Retinal pigment epithelial cell (primary cell): ENCODE data around the gene IL1RL2.

Source experiments
- DNase-seq: peaks from one replicate; pipeline ENCODE4 v3.0.0-alpha.2; 2010; ENCODE audit warnings: low read depth
- H3K4me3 ChIP-seq: 2 replicates; pipeline ENCODE4 v1.5.1; 2011; ENCODE audit warnings: mild to moderate bottlenecking, low read length, control low read depth, moderate library complexity
- TF ChIP-seq, protein P1 (sequence below): conservative IDR thresholded peaks from 2 replicates; pipeline ENCODE4 v1.5.1; 2011; ENCODE audit warnings: low read depth, low read length, control low read depth, inconsistent platforms

Gene IL1RL2

DNA sequence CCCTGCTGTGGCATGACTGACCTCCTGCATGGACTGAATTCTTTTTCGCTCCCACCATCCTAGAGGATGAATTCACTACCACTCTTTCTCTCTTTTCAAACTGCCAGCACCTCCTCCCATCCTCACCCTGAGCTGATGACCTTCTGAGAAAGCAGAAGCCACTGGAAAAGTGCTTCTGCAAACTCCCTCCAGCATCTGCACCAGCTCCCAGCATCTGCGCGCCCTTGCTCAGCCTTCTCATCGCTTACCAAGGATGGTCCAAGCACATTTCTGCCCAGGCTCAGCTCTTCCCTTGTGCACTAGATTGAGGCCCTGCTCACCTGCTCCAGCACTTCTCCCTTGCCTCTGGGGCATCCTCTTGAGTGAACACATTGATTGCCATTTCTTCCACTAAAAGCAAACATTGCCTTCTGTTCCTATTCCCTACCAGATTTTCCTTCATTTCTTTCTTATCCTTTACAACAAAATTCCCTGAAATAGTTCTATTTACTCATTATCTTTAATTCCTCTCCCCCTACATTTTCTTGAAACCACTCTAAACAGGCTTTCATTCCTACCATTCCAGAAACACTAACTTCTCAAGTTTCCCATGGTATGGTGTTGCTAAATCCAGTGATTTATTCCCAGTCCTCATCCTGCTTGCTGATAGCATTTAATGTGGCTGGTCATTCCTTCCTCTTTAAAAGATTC is 81.8 kb downstream of the IL1RL2 start:
- no peak for DNase-seq
- TF ChIP-seq, protein P1, sequence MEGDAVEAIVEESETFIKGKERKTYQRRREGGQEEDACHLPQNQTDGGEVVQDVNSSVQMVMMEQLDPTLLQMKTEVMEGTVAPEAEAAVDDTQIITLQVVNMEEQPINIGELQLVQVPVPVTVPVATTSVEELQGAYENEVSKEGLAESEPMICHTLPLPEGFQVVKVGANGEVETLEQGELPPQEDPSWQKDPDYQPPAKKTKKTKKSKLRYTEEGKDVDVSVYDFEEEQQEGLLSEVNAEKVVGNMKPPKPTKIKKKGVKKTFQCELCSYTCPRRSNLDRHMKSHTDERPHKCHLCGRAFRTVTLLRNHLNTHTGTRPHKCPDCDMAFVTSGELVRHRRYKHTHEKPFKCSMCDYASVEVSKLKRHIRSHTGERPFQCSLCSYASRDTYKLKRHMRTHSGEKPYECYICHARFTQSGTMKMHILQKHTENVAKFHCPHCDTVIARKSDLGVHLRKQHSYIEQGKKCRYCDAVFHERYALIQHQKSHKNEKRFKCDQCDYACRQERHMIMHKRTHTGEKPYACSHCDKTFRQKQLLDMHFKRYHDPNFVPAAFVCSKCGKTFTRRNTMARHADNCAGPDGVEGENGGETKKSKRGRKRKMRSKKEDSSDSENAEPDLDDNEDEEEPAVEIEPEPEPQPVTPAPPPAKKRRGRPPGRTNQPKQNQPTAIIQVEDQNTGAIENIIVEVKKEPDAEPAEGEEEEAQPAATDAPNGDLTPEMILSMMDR: no peak
- H3K4me3 ChIP-seq: no peak overlapping the region

DNA sequence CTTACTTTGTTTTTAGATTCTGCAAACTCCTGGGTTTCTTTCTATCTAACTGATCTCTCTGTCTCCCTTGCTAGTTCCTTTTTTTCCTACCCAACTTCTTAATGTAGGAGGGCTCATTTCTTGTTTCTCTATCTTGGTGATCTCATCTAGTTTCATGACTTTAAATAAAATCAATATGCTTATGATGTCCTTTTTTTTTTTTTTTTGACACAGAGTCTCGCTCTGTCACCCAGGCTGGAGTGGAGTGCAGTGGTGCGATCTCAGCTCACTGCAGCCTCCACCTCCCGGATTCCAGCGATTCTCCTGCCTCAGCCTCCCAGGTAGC is 82.3 kb downstream of the IL1RL2 start:
- TF ChIP-seq, protein P1: no peak
- DNase-seq: no peak
- H3K4me3 ChIP-seq: no peak overlapping the region

DNA sequence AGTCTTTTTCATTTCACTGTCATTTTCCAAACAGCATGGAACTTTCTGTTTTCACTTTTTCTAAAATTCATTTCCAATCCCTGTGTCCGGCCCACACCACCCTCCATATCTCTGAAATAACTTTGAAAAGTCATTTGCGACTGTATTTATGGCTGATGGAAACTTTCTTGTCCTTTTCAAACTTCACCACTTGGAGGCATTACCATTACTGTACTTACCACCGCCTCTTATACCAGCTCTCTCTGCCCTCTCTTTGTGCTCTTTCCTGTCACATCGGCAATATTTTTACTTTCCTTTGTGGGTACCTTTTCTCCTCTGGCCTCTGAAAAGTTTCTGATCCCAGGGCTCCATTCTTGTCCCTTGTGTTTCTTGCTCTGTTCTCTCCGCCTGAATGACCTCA is 85.0 kb downstream of the IL1RL2 start:
- TF ChIP-seq, protein P1: no peak
- H3K4me3 ChIP-seq: no peak overlapping the region
- DNase-seq: no peak

DNA sequence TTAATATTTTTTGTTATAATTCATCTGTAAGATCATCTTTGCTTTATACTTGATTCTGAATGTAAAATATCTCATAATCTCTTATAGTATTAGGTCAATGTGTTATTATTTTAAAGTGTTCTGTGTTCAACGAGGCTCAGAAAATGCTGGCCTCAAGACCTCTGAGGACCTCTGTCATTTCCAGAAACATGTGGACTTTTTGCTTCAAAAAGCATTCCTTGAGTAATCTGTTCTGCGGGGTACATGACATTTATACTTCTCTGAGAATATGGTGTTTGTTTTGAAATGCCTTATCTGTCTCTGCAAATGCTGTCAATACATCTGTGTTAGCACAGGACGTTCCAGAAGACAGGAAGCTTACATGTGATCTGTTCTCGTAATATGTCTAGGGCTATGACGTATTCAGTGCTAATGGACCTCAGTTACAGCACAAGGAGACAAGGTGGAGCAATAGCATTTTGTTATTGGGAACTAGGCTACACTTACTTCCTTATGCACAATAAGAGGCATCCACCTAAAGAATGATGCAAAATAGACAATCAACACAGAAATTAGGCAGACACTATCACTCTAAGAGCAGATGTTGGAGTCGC is 86.9 kb downstream of the IL1RL2 start:
- TF ChIP-seq, protein P1: no peak
- DNase-seq: no peak
- no peak overlapping the region for H3K4me3 ChIP-seq

DNA sequence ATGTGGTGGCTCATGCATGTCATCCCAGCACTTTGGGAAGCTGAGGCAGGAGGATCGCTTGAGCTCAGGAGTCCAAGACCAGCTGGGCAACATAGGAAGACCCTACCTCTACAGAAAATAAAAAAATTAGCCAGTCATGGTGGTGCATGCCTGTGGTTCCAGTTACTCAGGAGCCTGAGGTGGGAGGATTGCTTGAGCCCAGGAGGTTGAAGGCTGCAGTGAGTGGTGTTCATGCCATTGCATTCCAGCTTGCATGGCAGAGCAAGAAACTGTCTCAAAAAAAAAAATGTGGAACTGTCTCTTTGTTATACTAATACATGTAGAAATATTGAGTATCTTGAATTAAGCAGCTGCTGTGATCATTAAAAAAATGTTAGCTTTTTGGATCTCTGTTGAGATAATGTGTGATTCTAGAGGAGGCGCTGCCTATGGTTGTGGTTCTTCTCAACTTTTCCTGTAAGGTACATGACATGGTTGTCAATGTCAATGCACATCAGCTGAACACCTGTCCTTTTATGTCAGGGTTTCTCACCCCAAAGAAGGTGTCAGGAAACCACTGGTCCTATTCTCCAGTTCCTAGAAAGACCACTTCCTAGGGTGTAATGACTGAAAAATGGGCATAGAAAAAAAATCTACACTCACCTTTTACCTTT is 89.9 kb downstream of the IL1RL2 start:
- TF ChIP-seq, protein P1: no peak
- DNase-seq: no peak
- no peak overlapping the region for H3K4me3 ChIP-seq

DNA sequence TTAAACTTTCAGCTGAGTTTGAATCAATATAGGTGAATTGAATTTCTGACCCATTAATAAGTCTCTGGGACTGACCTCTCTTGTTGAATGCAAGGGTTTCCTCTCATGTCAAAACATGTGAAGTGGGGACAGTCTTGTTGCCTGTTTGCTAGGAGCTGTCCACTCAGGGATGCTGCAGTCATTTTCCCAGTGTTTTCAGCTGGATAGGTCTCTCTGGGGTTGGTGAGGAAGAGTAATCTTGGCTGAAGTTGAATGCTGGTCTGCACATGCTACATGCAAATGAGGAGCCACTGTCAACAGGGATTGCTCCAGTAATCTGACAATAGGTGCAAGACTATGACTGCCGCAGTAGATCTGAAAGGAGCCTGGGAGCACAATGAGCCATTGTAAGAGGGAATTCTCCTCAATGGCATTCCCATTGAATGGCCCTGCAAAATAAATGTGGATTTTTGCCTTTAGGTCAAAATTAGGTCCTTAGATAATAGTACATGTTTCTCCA is 90.4 kb downstream of the IL1RL2 start:
- TF ChIP-seq, protein P1: no peak
- no peak overlapping the region for H3K4me3 ChIP-seq
- DNase-seq: no peak
